CD8-positive, alpha-beta memory T cell (primary cell): Measurements from ENCODE around the gene ZSWIM7. TPM values are rescaled to one million over a fixed set of nuclear protein-coding genes. Genes with fewer than 3 reads are reported as not detected.

Source experiments
- CTCF ChIA-PET: fragments of 350-600 bp; sonication (Branson Sonifier 250); formaldehyde crosslinking; loops from one replicate; lab custom pipeline; 2021; ENCODE audit warnings: antibody characterized with exemption; lab: Charles Lee
- POLR2A ChIA-PET: fragments of 350-600 bp; sonication (Branson Sonifier 250); formaldehyde crosslinking; loops from one replicate; lab custom pipeline; 2021; ENCODE audit warnings: antibody characterized with exemption; lab: Charles Lee
- DNase-seq, 5 donors: peaks; one replicate each; pipeline versions ENCODE4 v3.0.0 to v3.0.0-alpha.2; 2020 to 2022; ENCODE audit warnings: mixed read lengths in 1 of 5
- H3K27ac ChIP-seq: one replicate; pipeline ENCODE4 v1.7.0; 2013; ENCODE audit warnings: low read depth, mild to moderate bottlenecking, low read length, moderate library complexity
- H3K27me3 ChIP-seq: 2 replicates; pipeline ENCODE4 v1.7.0; 2013; ENCODE audit warnings: low read length, mild to moderate bottlenecking; ENCODE audit not compliant: insufficient read depth, poor library complexity, severe bottlenecking
- H3K36me3 ChIP-seq: 2 replicates; pipeline ENCODE4 v1.7.0; 2013; ENCODE audit warnings: mild to moderate bottlenecking, low read length, moderate library complexity; ENCODE audit not compliant: insufficient read depth
- H3K4me1 ChIP-seq: 2 replicates; pipeline ENCODE4 v1.7.0; 2013; ENCODE audit warnings: mild to moderate bottlenecking, low read length, moderate library complexity; ENCODE audit not compliant: insufficient read depth
- H3K4me3 ChIP-seq: 2 replicates; pipeline ENCODE4 v1.7.0; 2013; ENCODE audit warnings: mild to moderate bottlenecking, low read length
- H3K9me3 ChIP-seq: 2 replicates; pipeline ENCODE4 v1.7.0; 2013; ENCODE audit warnings: mild to moderate bottlenecking, low read length
- H3K27ac Mint-ChIP-seq, 8 donors: one replicate each; pipeline ENCODE4 v1.8.0; 2020 to 2021; ENCODE audit warnings: mixed read lengths in 8 of 8, mild to moderate bottlenecking in 6 of 8, inconsistent platforms in 3 of 8, moderate library complexity in 3 of 8
- H3K27me3 Mint-ChIP-seq, 2 donors: one replicate each; pipeline ENCODE4 v1.8.0; 2020 to 2021; ENCODE audit warnings: mixed read lengths in 2 of 2, mild to moderate bottlenecking in 1 of 2, moderate library complexity in 1 of 2
- H3K36me3 Mint-ChIP-seq, 3 donors: one replicate each; pipeline ENCODE4 v1.8.0; 2020 to 2021; ENCODE audit warnings: mixed read lengths in 3 of 3, inconsistent platforms in 1 of 3, mild to moderate bottlenecking in 1 of 3
- H3K4me1 Mint-ChIP-seq, 3 donors: one replicate each; pipeline ENCODE4 v1.8.0; 2020 to 2021; ENCODE audit warnings: mixed read lengths in 3 of 3, inconsistent platforms in 1 of 3, mild to moderate bottlenecking in 1 of 3
- H3K4me3 Mint-ChIP-seq, 7 donors: one replicate each; pipeline ENCODE4 v1.8.0; 2020 to 2021; ENCODE audit warnings: mixed read lengths in 7 of 7, mild to moderate bottlenecking in 6 of 7, moderate library complexity in 4 of 7, inconsistent platforms in 2 of 7
- H3K9me3 Mint-ChIP-seq, 5 donors: one replicate each; pipeline ENCODE4 v1.8.0; 2020 to 2022; ENCODE audit warnings: mixed read lengths in 5 of 5, mild to moderate bottlenecking in 3 of 5, moderate library complexity in 2 of 5, inconsistent platforms in 1 of 5
- polyA plus RNA-seq: library from polyadenylated mRNA; unstranded; fragments of 300-500 nt; fragmentation: Illumina TruSeq; gene quantifications from one replicate; pipeline ENCODE4 v1.2.3, GENCODE V29; 2021
- total RNA-seq, 2 experiments: library from RNA; stranded (reverse); gene quantifications; one replicate each; pipeline ENCODE4 v1.2.3, GENCODE V29; 2021

Gene ZSWIM7
- total and polyA plus RNA-seq, 3 experiments from 2014 or later = 11.0 to 60.4 (median 12.2) TPM

GRCh38 chr17:15965528-15965927 lies 34.0 kb downstream of the ZSWIM7 start:
- Mint-ChIP-seq H3K36me3 (no peaks in the 10 kb centered on the region), H3K27ac (no peak overlapping the region), H3K4me1 (peaks cover 0 to 3% (median 0%) of the 10 kb centered on the region in 3 donors), H3K27me3 (peaks cover 2 to 11% of the 10 kb centered on the region in 2 donors), H3K4me3 (no peak overlapping the region), H3K9me3 (no peaks in the 10 kb centered on the region)
- Histone ChIP-seq H3K4me3 (no peak overlapping the region), H3K27me3 (no peaks in the 10 kb centered on the region), H3K9me3 (no peaks in the 10 kb centered on the region), H3K4me1 (peaks cover 14% of the 10 kb centered on the region), H3K27ac (no peak overlapping the region), H3K36me3 (no peaks in the 10 kb centered on the region)
- POLR2A ChIA-PET = no interaction called here
- CTCF ChIA-PET = interaction anchor here (0.9 to 2.2 kb wide), 2 partner anchors 10 to 22 kb away, joined by 4 to 7 read pairs; partner anchors contain the start of gene ADORA2B
- DNase-seq = no peak

DNA sequence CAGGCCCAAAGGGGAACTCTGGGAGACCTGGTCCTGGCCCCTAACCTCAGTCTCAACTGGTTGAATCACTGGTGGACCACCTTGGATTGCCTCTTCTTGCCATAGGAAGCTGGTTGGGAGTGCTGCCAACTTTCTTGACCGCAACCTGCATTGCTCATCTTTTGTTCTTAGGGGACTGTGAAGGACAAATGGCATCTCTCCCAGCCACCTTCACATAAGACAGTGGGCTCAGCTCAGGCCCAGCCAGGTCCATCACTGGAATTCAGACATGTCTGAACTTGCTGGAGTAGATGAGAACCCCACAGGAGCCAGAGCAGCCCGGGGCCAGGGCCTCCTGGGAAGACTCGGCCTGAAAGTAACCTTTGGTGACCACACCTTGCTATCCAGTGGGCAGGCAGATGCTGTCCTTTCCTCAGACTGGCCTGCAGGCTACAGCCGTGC lies 35.8 kb downstream of the ZSWIM7 start:
- H3K27ac ChIP-seq = no peak overlapping the region
- no peak for DNase-seq

GRCh38 chr17:15958484-15958854 lies 41.0 kb downstream of the ZSWIM7 start:
- POLR2A ChIA-PET = interaction anchor here (1.1 kb wide), 1 partner anchor 41 kb away, joined by 4 read pairs; the partner anchor contains the start of genes TTC19 and ZSWIM7
- Histone ChIP-seq H3K27ac (peak overlapping the region; percentile 58), H3K9me3 (no peaks in the 10 kb centered on the region), H3K36me3 (no peaks in the 10 kb centered on the region), H3K4me3 (no peak overlapping the region), H3K27me3 (no peaks in the 10 kb centered on the region), H3K4me1 (peaks cover 6% of the 10 kb centered on the region)
- H3K27me3 Mint-ChIP-seq = peaks cover 7 to 11% of the 10 kb centered on the region in 2 donors
- H3K9me3 Mint-ChIP-seq = no peaks in the 10 kb centered on the region
- DNase-seq = no peak
- H3K36me3 Mint-ChIP-seq = no peaks in the 10 kb centered on the region
- CTCF ChIA-PET = interaction anchor here (1.3 to 1.4 kb wide), 2 partner anchors 12 to 13 kb away, joined by 3 to 4 read pairs; partner anchors contain the start of gene ADORA2B
- H3K4me1 Mint-ChIP-seq = peaks cover 10 to 21% (median 18%) of the 10 kb centered on the region in 3 donors
- no peak overlapping the region for H3K4me3 Mint-ChIP-seq
- peak overlapping the region in 1 of 8 donors; percentile 20 for H3K27ac Mint-ChIP-seq

More for the DNA sequence above, 35.8 kb downstream of the ZSWIM7 start:
- no peaks in the 10 kb centered on the region for H3K36me3 ChIP-seq
- Mint-ChIP-seq H3K27ac (no peak overlapping the region), H3K27me3 (peaks cover 2 to 5% of the 10 kb centered on the region in 2 donors), H3K36me3 (no peaks in the 10 kb centered on the region), H3K4me3 (no peak overlapping the region), H3K9me3 (no peaks in the 10 kb centered on the region), H3K4me1 (peaks cover 6 to 15% (median 12%) of the 10 kb centered on the region in 3 donors)
- ChIA-PET POLR2A (no interaction called here), CTCF (no interaction called here)
- no peaks in the 10 kb centered on the region for H3K9me3 ChIP-seq
- H3K4me1 ChIP-seq = peaks cover 18% of the 10 kb centered on the region
- H3K27me3 ChIP-seq = no peaks in the 10 kb centered on the region
- H3K4me3 ChIP-seq = no peak overlapping the region

- Mint-ChIP-seq H3K27me3 (peaks cover 7 to 11% of the 10 kb centered on the region in 2 donors), H3K9me3 (no peaks in the 10 kb centered on the region), H3K27ac (peak overlapping the region in 1 of 8 donors; percentile 81), H3K4me3 (no peak overlapping the region), H3K4me1 (peaks cover 10 to 21% (median 18%) of the 10 kb centered on the region in 3 donors), H3K36me3 (no peaks in the 10 kb centered on the region)
- peaks cover 6% of the 10 kb centered on the region for H3K4me1 ChIP-seq
- no peaks in the 10 kb centered on the region for H3K9me3 ChIP-seq
- no peak for DNase-seq
- H3K4me3 ChIP-seq = no peak overlapping the region
- H3K36me3 ChIP-seq = no peaks in the 10 kb centered on the region
- no peak overlapping the region for H3K27ac ChIP-seq
- ChIA-PET POLR2A (no interaction called here), CTCF (interaction anchor here (1.3 to 1.4 kb wide), 2 partner anchors 11 to 13 kb away, joined by 3 to 4 read pairs; partner anchors contain the start of gene ADORA2B)
- H3K27me3 ChIP-seq = no peaks in the 10 kb centered on the region
Measured at GRCh38 chr17:15957608-15958307, 41.7 kb downstream of the ZSWIM7 start.

GRCh38 chr17:15957206-15957605 lies 42.3 kb downstream of the ZSWIM7 start:
- peak overlapping the region in 1 of 8 donors; percentile 81 for H3K27ac Mint-ChIP-seq
- no peaks in the 10 kb centered on the region for H3K9me3 Mint-ChIP-seq
- no peaks in the 10 kb centered on the region for H3K36me3 Mint-ChIP-seq
- Histone ChIP-seq H3K27ac (no peak overlapping the region), H3K27me3 (no peaks in the 10 kb centered on the region), H3K4me3 (no peak overlapping the region), H3K9me3 (no peaks in the 10 kb centered on the region), H3K4me1 (peaks cover 6% of the 10 kb centered on the region), H3K36me3 (no peaks in the 10 kb centered on the region)
- peaks cover 10 to 21% (median 18%) of the 10 kb centered on the region in 3 donors for H3K4me1 Mint-ChIP-seq
- POLR2A ChIA-PET = no interaction called here
- CTCF ChIA-PET = no interaction called here
- H3K4me3 Mint-ChIP-seq = no peak overlapping the region
- no peak for DNase-seq
- peaks cover 7 to 11% of the 10 kb centered on the region in 2 donors for H3K27me3 Mint-ChIP-seq

DNA sequence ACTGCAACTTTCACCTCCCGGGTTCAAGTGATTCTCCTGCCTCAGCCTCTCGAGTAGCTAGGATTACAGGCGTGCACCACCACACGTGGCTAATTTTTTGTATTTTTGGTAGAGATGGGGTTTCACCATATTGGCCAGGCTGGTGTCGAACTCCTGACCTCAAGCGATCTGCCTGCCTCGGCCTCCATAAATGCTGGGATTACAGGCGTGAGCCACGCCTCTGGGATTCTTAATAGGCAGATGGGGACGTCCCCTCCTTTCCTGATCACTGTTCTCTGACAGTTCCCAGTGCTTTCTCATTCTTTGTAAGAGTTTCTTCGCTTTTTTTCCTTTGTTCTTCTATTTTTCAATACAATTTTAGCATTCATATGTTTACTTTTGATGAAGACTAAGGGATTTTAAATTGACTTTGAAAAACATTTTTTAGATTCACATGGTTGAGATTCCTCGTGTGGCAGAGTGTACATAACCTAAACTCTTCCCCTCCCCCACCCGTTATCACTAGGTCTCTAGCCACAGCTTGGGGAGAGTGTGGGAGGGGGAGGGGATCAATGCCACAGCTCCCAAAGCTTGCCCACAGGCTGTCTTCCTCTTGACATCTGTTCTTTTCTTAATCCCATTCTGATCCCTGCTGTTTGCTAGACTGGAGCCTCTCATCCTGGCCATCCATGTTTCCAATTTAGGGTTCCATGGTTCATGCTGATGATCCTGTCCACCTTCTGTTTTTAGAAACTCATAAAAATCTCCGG lies 43.5 kb downstream of the ZSWIM7 start:
- Mint-ChIP-seq H3K4me3 (no peak overlapping the region), H3K4me1 (peaks cover 10 to 21% (median 18%) of the 10 kb centered on the region in 3 donors), H3K9me3 (no peaks in the 10 kb centered on the region), H3K36me3 (no peaks in the 10 kb centered on the region), H3K27me3 (peaks cover 7 to 11% of the 10 kb centered on the region in 2 donors), H3K27ac (peak overlapping the region in 1 of 8 donors; percentile 34)
- no peaks in the 10 kb centered on the region for H3K36me3 ChIP-seq
- peaks cover 6% of the 10 kb centered on the region for H3K4me1 ChIP-seq
- no peaks in the 10 kb centered on the region for H3K9me3 ChIP-seq
- peak overlapping the region; percentile 24 for H3K27ac ChIP-seq
- CTCF ChIA-PET = no interaction called here
- H3K4me3 ChIP-seq = no peak overlapping the region
- DNase-seq = no peak
- POLR2A ChIA-PET = no interaction called here
- no peaks in the 10 kb centered on the region for H3K27me3 ChIP-seq

DNA sequence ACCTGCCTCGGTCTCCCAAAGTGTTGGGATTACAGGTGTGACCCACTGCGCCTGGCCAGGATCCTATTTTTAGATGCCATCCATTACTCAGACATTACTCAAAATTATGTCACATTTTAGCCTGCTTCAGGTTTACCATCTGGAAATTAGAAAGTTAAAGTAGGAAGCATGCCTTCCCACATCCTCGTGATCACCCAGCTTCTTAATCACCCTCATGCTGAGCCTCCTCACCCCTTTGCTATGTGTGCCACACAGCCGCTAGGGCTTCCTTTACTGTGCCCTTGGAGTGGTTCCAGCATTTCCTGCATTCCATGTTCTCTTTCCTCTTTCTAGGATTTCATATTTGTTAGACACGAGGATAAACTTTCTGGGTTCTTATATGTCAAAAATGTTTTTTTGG lies 45.3 kb downstream of the ZSWIM7 start:
- Mint-ChIP-seq H3K9me3 (no peaks in the 10 kb centered on the region), H3K27me3 (peaks cover 7 to 11% of the 10 kb centered on the region in 2 donors), H3K4me3 (no peak overlapping the region), H3K36me3 (no peaks in the 10 kb centered on the region), H3K4me1 (peaks cover 9 to 14% (median 11%) of the 10 kb centered on the region in 3 donors), H3K27ac (no peak overlapping the region)
- ChIA-PET CTCF (no interaction called here), POLR2A (no interaction called here)
- no peak for DNase-seq
- no peak overlapping the region for H3K4me3 ChIP-seq
- H3K4me1 ChIP-seq = peaks cover 6% of the 10 kb centered on the region
- no peaks in the 10 kb centered on the region for H3K36me3 ChIP-seq
- no peaks in the 10 kb centered on the region for H3K9me3 ChIP-seq
- H3K27me3 ChIP-seq = no peaks in the 10 kb centered on the region
- H3K27ac ChIP-seq = no peak overlapping the region
